SU-DHL-6 (cell line): Measurements from ENCODE around the gene ZBTB16.

Experiments
- CTCF ChIP-seq: fragments of 200-600 bp; sonication (generic); IDR thresholded peaks from one replicate; pipeline ENCODE4 v1.5.1; 2017; ENCODE audit warnings: antibody characterized with exemption, mild to moderate bottlenecking, low read length, moderate library complexity; ENCODE audit not compliant: insufficient read depth, poor library complexity, severe bottlenecking
- EZH2phosphoT487 ChIP-seq: fragments of 200-600 bp; sonication (generic), shearing (Covaris generic); conservative IDR thresholded peaks from 2 replicates; pipeline ENCODE4 v1.6.1; 2018; ENCODE audit warnings: mild to moderate bottlenecking, antibody characterized with exemption, low read length, moderate library complexity, mixed read lengths

DNA sequence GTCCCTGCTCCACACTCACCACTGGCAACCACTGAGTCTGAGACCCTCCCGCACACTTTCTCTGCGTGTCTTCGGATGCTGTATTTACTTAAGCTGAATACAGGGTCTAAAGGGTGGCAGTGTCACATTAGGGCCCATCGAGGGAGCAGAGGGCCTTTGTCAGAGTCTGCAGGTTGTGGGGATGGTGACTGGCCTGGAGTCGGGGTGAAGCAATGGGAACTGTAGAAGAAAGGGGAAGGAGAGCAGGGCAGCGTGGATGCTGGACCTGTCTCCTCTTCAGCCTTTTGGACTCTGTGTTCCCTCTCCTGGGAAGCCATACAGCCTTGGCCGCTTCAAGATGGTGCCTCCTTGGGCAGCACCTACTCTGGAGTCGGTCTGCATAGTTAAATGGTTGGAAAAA is 61.1 kb downstream of the ZBTB16 start:
- TF ChIP-seq CTCF = no peak
- no peak for TF ChIP-seq EZH2phosphoT487
